HepG2 (cell line): ENCODE measurements around the gene SRD5A1. TPM values are rescaled to one million over a fixed set of nuclear protein-coding genes. Genes with fewer than 3 reads are reported as not detected.

Source experiments
- ATAC-seq: fragments of 200-7000 bp; cut with Tn5 transposase; 3 replicates; pipeline ENCODE4 v1.9.1; 2020; ENCODE audit warnings: mild to moderate bottlenecking, moderate library complexity
- BruUV-seq: library from RNA; stranded (reverse); fragments of 400-500 nt; replicated peaks from 2 replicates; lab custom pipeline; 2021; lab: Mats Ljungman, UMichigan
- CTCF ChIA-PET: fragments of 300-600 bp; formaldehyde crosslinking; extraction: SDS; loops from one replicate; lab custom pipeline; 2021; ENCODE audit warnings: low total read pairs, inconsistent platforms, low intra/inter-chr PET ratio; lab: Yijun Ruan, JAX
- POLR2A ChIA-PET: fragments of 350-600 bp; sonication (Branson Sonifier 250); formaldehyde crosslinking; loops from one replicate; lab custom pipeline; 2020; ENCODE audit warnings: antibody characterized with exemption, inconsistent platforms; lab: Yijun Ruan, JAX
- DNase-seq: peaks from one replicate; pipeline ENCODE4 v3.0.0-alpha.2; 2015; ENCODE audit warnings: low spot score
- FAIRE-seq: peaks from 3 replicates; lab custom pipeline; 2011; peaks lifted over from hg19 to GRCh38; lab: Jason Lieb, UNC
- H2AFZ ChIP-seq: one replicate; pipeline ENCODE4 v1.6.1; 2011; ENCODE audit warnings: low read length, inconsistent platforms
- H3K27ac ChIP-seq: fragments of 300-600 bp; 3 replicates; pipeline ENCODE4 v1.8.0; 2011; ENCODE audit warnings: mixed run types, mild to moderate bottlenecking, mixed read lengths, low read length, inconsistent platforms; ENCODE audit not compliant: insufficient read depth; ENCODE audit errors: extremely low read length
- H3K27me3 ChIP-seq, 2 experiments: fragments of 200-600 bp in 1 of 2; 2 replicates in 1 of 2; 3 replicates in 1 of 2; pipeline versions ENCODE4 v1.6.0 to v1.8.0; 2011; ENCODE audit warnings: low read length in 2 of 2, mild to moderate bottlenecking in 2 of 2, moderate library complexity in 2 of 2, inconsistent platforms in 1 of 2; ENCODE audit not compliant: insufficient read depth in 2 of 2, control insufficient read depth in 1 of 2
- H3K36me3 ChIP-seq, 2 experiments: fragments of 200-600 bp in 1 of 2; replicated peaks in 1 of 2; 2 replicates in 1 of 2; 3 replicates in 1 of 2; pipeline versions ENCODE4 v1.5.1 to v1.8.0; 2011; ENCODE audit warnings: low read length in 2 of 2, inconsistent platforms in 1 of 2; ENCODE audit not compliant: insufficient read depth in 2 of 2, control insufficient read depth in 1 of 2
- H3K4me1 ChIP-seq: 2 replicates; pipeline ENCODE4 v1.5.1; 2012; ENCODE audit warnings: low read length, inconsistent platforms; ENCODE audit not compliant: insufficient read depth
- H3K4me2 ChIP-seq: 2 replicates; pipeline ENCODE4 v1.6.0; 2011; ENCODE audit warnings: low read depth, low read length, inconsistent platforms
- H3K4me3 ChIP-seq, 3 experiments: fragments of 200-600 bp in 1 of 3; sonication (generic), shearing (Covaris generic) in 1 of 3; replicated peaks in 1 of 3; 2 replicates each; pipeline ENCODE4 v1.5.1; 2011 to 2016; ENCODE audit warnings: low read length in 3 of 3, inconsistent platforms in 2 of 3, low read depth in 2 of 3, mild to moderate bottlenecking in 2 of 3, control low read depth in 1 of 3, mixed read lengths in 1 of 3; ENCODE audit not compliant: insufficient read depth in 1 of 3
- H3K79me2 ChIP-seq: one replicate; pipeline ENCODE4 v1.6.1; 2011; ENCODE audit warnings: low read length, inconsistent platforms; ENCODE audit not compliant: insufficient read depth
- H3K9ac ChIP-seq: 2 replicates; pipeline ENCODE4 v1.6.0; 2011; ENCODE audit warnings: mild to moderate bottlenecking, low read depth, low read length, inconsistent platforms; ENCODE audit not compliant: insufficient read depth
- H3K9me3 ChIP-seq: 2 replicates; pipeline ENCODE4 v1.5.1; 2012; ENCODE audit warnings: mild to moderate bottlenecking, low read length
- H4K20me1 ChIP-seq: 2 replicates; pipeline ENCODE4 v1.6.0; 2011; ENCODE audit warnings: inconsistent platforms, mild to moderate bottlenecking, low read length, moderate library complexity; ENCODE audit not compliant: insufficient read depth
- DRAP1 ChIP-seq: IDR thresholded peaks from 2 replicates; pipeline ENCODE4 v1.6.1; 2016; ENCODE audit warnings: missing genetic modification reagents, missing compliant biosample characterization
- ELK4 ChIP-seq: sonication (generic); formaldehyde crosslinking; IDR thresholded peaks from 2 replicates; pipeline ENCODE4 v1.9.0; 2021; ENCODE audit warnings: missing genetic modification reagents, borderline replicate concordance
- MAFF ChIP-seq: IDR thresholded peaks from 2 replicates; pipeline ENCODE4 v1.6.1; 2011; ENCODE audit warnings: low read depth, low read length, improper control_type of control experiment
- NFYB ChIP-seq: sonication (generic); formaldehyde crosslinking; IDR thresholded peaks from 2 replicates; pipeline ENCODE4 v1.4.0; 2020; ENCODE audit warnings: missing genetic modification reagents
- SYNCRIP ChIP-seq: fragments of 200-400 bp; formaldehyde crosslinking; IDR thresholded peaks from 2 replicates; pipeline ENCODE4 v1.6.1; 2018; ENCODE audit warnings: mild to moderate bottlenecking, low read depth, low read length; ENCODE audit not compliant: insufficient read depth
- ZNF549 ChIP-seq: sonication (generic); formaldehyde crosslinking; IDR thresholded peaks from 2 replicates; pipeline ENCODE4 v1.5.0; 2020; ENCODE audit warnings: missing genetic modification reagents
- ZNF75D ChIP-seq: sonication (generic); formaldehyde crosslinking; IDR thresholded peaks from 2 replicates; pipeline ENCODE4 v1.8.1; 2023; ENCODE audit warnings: missing genetic modification reagents, mild to moderate bottlenecking, borderline replicate concordance
- WGBS: methylation state at CpG from one replicate; pipeline ENCODE4 v1.1.6; 2017; ENCODE audit warnings: low lambda C conversion rate; 5-methylcytosine and 5-hydroxymethylcytosine counted together
- in situ Hi-C: cut with HindIII; loops from 2 replicates; pipeline ENCODE4 v1.10.0; 2017; ENCODE audit warnings: low pct_unique_long_range_greater_than_20kb; ENCODE audit not compliant: extremely low pct_ligation_motif_present
- intact Hi-C: fragments of 100-400 bp; cut with micrococcal nuclease; formaldehyde crosslinking; loops from one replicate; pipeline ENCODE4 v1.10.0; 2022; ENCODE audit not compliant: unreplicated experiment
- polyA plus RNA-seq, 8 experiments: library from polyadenylated mRNA; depleted of rRNA in 3 of 8; stranded (reverse) in 7 of 8; unstranded in 1 of 8; fragments of >200 nt; fragmentation: Illumina TruSeq in 4 of 8; extraction: Trizol in 4 of 8; gene quantifications; 2 replicates each; pipeline versions ENCODE4 v1.2.1 to v1.2.3, GENCODE V29; 2011 to 2016; ENCODE audit warnings: low read depth in 4 of 8, missing spikeins in 1 of 8, mixed read lengths in 1 of 8; ENCODE audit not compliant: insufficient read depth in 1 of 8
- total RNA-seq, 5 experiments: library from RNA; depleted of rRNA; stranded (reverse); fragments of >200 nt; fragmentation: Illumina TruSeq; extraction: Trizol; gene quantifications; 2 replicates each; pipeline ENCODE4 v1.2.3, GENCODE V29; 2016; ENCODE audit warnings: low read depth in 1 of 5
- TF ChIP-seq, protein P1 (sequence below): sonication (generic); formaldehyde crosslinking; IDR thresholded peaks from 2 replicates; pipeline ENCODE4 v1.5.0; 2020; ENCODE audit warnings: mild to moderate bottlenecking, missing genetic modification reagents

SRD5A1 gene
- total and polyA plus RNA-seq, 2 of the 13 experiments (the other 11 are each of a cell fraction or from before 2014, with no cell fraction given) = 6.1 to 9.9 TPM

DNA sequence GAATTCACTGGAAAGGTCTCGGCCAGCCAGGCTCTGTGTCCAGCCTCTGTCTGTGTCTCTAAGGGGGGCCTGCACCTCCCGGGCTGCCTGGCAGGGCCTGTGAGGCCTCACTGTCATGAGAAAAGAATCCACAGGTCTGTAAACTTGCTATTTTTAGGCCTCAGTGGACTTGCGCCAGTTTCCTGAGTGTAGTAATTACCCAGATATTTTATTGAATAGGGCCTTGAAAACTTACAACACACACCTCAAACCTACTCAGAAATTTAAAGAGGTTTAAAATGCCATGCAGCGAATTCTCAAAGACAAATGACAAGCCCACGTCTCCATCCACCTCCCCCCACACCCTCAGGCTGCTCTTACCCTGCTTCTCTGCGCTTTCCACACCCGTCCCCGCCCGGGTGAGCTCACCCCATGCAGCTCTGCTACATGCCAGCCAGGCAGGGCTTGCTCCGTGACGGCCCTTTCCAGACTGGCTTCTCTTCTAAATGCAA is 71.2 kb downstream of the SRD5A1 start:
- Histone ChIP-seq H3K4me3 (no peak overlapping the region), H3K27ac (no peak overlapping the region), H3K9ac (no peak overlapping the region), H2AFZ (no peak overlapping the region), H3K4me2 (no peak overlapping the region), H3K79me2 (no peaks in the 10 kb centered on the region), H3K27me3 (peaks cover 0 to 41% of the 10 kb centered on the region in 2 experiments; a peak in 4 of 5 replicates), H3K9me3 (no peaks in the 10 kb centered on the region), H4K20me1 (no peaks in the 10 kb centered on the region), H3K4me1 (peaks cover 4% of the 10 kb centered on the region), H3K36me3 (no peaks in the 10 kb centered on the region)
- ChIA-PET POLR2A (no interaction called here), CTCF (no interaction called here)
- 48% methylated on average over 9 of the region's 11 CpGs for WGBS
- ATAC-seq (no peak), DNase-seq (no peak), FAIRE-seq (no peak)
- no TSS peak for BruUV-seq
- in situ Hi-C loops (no loop called here), intact Hi-C loops (no loop called here)
- TF ChIP-seq NFYB (CRISPR knock-in tag) (no peak), ZNF75D (CRISPR knock-in tag) (no peak), ZNF549 (CRISPR knock-in tag) (no peak), MAFF (no peak), SYNCRIP (no peak), ELK4 (CRISPR knock-in tag) (no peak), DRAP1 (CRISPR knock-in tag) (no peak)
- TF ChIP-seq, protein P1, sequence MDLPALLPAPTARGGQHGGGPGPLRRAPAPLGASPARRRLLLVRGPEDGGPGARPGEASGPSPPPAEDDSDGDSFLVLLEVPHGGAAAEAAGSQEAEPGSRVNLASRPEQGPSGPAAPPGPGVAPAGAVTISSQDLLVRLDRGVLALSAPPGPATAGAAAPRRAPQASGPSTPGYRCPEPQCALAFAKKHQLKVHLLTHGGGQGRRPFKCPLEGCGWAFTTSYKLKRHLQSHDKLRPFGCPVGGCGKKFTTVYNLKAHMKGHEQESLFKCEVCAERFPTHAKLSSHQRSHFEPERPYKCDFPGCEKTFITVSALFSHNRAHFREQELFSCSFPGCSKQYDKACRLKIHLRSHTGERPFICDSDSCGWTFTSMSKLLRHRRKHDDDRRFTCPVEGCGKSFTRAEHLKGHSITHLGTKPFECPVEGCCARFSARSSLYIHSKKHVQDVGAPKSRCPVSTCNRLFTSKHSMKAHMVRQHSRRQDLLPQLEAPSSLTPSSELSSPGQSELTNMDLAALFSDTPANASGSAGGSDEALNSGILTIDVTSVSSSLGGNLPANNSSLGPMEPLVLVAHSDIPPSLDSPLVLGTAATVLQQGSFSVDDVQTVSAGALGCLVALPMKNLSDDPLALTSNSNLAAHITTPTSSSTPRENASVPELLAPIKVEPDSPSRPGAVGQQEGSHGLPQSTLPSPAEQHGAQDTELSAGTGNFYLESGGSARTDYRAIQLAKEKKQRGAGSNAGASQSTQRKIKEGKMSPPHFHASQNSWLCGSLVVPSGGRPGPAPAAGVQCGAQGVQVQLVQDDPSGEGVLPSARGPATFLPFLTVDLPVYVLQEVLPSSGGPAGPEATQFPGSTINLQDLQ (CRISPR knock-in tag) = no peak
